ENCODE measurements around the gene UBE3A.
"Not testable (repeated sequence)": the region's sequence is repeated elsewhere in the genome, so short reads cannot be mapped to it uniquely, and the experiment has no call there.

The UBE3A gene

DNA sequence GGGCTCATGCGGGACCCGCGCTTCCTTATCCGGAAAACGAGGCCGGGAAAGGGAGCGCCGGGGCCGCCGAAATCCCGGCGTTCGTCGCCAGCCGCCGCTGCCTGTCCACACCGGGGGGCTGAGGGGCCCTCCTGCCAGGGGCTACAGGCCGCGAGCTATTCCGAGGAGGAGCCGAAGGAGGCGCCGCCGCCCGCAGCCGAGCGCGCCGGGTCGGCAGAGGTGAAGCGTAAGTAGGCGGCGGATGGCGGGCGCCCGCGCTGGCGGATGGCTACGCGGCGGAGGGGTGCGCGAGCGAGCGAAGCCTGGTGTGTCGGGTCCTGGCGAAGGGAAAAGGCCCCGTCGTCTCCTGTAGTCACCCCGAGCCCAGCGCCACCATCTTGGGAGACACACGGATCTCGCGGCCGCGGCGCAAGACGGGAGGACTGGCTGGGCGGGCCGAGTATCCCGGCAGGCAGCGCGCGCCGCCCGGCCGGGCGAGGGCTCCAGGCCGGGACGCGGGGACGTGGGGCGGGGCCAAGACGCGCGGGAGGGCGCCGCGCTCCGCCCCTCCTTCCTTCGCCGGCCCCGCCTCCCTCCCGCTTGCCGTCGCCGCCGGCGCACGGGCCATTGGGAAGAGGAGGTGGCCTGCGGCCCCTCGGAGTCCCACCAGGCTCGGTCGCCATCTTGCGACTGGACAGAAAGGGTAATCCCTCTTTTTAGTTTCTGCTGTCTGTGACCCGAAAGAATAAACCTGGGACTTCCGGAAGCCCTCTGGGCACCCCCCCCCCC, at the start of gene UBE3A:
TSS of gene UBE3A (minus strand) at position 424 of the 768 bp plus-strand sequence. CDS start 29,917 bp downstream, outside the sequence.
- peak; percentile 39 to 67 for DNase-seq

DNA sequence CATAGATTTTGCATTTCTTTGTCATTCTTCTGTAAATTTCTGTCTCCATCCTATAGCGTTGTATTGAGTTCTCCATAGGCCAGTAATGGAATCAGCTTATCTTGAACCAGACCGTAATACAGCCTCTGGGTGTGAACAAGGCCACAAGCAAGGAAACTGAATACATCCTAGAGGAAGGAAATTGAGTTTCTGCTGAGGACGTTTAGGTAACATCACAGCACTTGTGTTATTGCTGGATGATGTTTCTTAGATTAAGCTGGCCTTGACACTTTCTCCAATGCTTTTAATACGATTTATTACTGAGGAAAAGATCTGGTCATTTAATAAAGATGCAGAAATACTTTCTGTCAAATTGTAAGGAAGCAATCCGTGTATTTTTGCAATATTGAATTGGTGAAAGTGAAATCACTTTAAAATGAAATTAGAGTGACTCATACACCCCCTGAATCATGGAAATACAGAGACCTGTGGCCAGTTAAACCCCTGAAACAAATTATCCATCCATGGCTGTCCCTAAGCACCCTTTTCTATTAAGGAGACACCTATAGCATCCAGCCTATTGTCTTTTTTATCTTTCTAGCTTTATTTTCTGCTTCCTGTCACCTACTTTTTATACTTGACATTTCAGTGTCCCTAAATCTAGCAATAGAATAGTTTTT, 48.5 kb upstream of the UBE3A start:
- DNase-seq = no peak

DNA sequence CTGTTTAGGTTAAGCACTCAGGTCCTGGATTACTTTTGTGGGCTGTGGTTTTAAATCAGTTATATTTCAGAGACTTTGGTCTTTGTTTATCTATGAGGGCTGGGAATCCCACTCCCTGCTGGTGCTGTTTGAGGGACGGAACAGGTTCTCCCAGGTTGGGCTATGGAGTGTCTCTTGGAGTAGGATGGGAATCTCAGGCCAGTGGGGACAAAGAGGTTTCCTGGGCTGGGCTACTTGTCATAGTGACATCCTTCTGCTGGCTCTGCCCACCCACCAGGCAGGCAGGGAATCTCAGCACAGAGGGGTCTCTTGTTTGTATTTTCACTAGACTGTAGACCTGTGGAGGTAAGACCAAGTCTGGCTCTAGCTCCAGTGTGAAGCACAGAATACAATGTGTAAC, 47.2 kb upstream of the UBE3A start:
- DNase-seq = no peak

DNA sequence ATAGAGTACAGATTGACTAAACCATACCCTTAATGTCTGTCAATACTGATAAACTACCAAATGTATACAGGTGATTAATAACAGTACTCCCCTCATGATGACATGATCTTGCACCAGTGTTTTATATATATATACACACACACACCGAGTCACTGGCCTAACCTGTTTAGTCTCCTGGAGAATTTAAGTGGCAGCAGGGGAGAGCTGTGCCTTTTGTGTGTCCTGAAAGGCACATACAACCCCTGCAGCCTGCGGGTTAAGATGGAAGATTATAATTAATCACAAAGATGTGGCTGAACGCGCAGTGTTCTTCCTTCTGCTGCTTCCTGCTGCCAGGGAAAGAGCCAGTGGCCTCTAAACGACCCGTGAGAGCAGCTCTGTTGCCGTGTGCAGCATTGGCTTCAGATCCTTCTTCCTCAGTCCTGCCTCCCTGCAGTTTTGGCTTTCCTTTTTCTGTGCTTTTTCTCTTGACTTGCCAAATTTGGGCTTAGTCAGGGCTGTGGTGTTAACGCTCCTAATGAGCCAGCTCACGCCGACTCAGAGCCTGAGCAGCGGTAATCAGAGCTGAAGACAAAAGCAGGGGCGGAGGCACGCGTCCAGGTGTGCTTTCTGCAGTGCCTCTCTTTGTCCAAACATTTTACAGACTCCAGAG, 42.5 kb upstream of the UBE3A start:
- peak in 1 of 2 experiments; percentile 6 for DNase-seq

DNA sequence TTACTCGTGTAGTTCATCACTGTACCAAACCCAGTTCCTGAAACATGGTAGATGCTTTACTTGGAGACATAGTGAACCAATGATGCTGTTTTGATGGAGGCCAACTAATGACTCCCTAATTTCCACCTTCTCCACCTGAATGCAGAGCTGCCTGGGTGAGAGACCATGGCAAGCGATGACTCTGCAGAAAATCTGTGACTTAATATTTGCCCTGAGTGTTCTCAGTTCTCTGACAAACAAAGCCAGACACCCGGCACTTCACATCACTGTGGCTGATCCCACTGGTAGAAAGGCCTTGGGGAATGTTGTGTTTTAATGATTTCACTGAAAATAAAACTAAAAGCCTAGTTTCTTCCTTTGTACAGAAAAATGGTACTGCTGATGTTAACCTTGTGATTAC, 39.5 kb upstream of the UBE3A start:
- DNase-seq = no peak

DNA sequence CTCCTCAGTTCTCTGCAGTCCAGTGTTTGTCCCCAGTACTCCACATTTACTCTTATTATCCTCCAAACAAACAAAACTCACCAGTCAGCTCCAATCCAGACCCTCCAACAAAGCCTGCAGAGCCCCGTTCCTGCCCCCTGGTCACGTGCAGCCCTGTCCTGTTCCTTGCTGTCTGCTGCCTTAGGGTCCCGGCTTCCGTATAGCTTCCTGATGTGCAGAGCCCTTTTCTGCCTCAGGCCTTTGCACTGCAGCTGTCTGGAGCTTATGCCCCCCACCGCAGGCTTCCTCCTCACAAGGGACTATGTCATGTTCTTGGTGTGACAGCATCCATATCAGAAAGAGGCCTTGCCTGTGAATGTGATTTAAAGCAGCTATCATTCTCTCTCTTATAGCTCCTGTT, 39.0 kb upstream of the UBE3A start:
- no peak for DNase-seq

DNA sequence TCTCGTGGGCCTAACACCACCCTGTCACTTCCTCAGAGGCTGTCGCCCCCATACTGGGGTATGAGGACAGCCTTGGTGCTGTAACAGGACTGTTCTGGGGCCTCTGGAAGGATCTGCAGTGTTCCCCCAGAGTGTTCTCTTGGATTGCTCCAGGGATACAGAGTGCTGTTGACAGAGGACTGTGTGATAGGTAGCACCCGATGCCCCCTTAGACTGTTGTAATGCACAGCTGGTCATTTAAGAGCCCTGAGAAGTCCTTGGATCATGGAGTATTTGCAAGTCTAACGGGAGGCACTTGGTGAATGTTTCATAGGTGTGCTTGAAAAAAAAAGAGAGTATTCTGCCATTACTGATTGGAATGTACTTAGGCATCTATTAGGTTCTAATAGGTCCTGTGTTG, 35.4 kb upstream of the UBE3A start:
- DNase-seq = no peak

DNA sequence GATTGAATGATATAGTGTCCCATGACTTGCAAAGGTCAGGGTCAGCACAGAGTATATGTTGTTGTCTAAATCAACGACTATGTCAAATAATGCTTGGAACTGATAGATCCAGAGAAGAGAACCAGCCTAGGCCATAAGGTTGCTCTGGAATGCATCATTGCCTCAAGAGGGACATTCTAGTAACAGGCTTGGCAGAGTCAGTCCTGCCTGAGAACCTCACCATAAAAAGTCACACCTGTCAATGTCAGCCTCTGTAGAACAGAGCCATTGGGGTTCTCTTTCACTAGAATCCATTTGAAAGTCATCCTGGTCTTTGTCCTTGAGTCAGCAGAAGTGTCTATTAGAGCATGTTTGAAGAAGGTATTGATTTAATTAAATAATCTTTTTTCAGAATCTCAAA, 31.4 kb upstream of the UBE3A start:
- no peak for DNase-seq

DNA sequence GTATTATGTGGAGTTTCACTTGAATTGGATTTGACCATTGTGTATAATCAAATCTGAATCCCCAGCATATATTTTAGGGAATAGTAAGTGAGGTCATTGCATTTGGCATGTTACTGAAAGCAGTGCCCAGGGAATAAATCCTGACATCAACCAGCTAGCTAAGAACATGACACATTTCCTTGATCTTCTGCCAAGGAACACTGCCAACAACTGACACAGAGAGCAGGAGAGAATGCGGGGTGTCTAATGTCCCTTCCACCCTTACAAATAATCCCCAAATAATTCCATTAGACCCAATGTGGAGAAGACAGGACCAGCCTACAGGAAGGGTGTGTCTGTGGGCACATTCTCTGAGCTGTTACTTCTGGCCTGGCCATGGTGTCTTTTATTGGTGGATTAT, 30.6 kb upstream of the UBE3A start:
- no peak for DNase-seq

DNA sequence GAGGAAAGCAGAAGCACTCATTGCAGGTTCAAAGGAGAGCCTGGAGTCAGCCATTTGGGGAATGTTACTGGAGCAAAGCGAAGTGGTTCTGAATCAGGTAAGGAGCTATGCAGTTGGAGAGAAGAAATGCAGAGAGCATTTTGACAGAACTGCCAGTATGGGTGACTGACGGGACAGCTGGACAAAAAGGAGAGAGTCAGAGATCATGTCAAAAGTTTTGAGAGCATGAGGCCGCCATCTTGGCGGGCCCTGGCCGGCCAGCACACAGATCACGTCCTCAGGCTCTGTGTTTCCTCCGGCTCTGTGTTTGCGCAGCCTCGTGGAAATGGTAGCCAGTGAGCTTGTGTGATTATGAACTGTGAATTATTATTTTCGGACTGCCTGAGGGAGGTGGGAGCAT, 29.8 kb upstream of the UBE3A start:
- DNase-seq = no peak

DNA sequence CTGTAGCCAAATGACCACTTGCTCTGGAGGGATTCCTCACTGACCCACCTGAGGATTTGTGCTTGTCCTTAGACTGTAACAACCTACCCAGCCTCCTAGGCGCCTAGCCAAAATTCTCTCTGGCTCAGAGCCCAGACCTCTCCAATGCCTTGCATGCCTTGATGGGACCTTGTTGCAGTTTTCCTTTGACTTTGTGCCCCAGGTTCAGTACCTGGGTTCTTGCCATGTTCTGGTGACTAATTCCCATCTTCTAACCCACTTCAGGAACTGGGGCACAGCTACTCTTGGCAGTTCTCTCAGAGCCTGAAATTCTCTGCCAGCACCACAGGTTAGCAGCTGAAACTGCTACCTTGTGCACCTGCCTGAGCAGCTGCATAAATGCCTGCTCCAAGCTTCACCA, 27.0 kb upstream of the UBE3A start:
- DNase-seq = no peak

DNA sequence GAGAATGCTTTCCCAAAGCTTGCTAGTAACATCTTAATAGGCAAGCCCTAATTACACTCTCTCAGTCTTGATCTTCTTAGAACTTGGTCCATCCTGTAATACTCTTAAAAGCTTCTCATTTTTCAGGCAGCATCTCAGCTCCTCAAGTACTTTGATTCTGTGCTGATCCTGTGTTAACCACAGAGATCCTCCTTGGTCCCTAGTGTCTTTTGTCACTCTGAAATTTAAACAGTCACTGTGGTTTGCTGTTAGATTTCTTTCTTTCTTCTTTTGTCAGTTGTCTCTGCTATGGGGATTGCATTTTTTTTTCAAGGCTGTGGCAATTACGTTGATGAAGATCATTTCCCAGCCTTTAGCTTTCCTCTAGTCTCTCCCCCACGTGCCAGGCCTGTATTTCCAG, 26.0 kb upstream of the UBE3A start:
- DNase-seq = no peak

DNA sequence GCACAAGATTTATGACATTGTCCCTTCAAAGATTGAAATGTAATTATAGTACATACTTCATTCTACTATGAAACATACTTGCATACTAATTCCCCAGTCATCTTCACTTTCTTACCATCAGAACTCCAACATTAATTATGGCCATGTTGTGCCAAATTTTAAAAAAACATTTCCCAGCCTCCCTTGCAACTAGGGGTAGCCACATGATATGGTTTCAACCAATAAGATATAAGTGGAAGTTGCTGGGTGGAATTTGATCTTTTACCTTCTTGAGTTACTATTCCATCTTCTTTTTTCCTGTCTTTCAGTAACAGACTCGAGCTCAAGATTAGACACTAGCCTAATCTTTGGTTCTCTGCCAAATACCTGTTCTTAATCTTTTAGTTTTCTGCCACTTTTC, 25.6 kb upstream of the UBE3A start:
- DNase-seq = no peak

DNA sequence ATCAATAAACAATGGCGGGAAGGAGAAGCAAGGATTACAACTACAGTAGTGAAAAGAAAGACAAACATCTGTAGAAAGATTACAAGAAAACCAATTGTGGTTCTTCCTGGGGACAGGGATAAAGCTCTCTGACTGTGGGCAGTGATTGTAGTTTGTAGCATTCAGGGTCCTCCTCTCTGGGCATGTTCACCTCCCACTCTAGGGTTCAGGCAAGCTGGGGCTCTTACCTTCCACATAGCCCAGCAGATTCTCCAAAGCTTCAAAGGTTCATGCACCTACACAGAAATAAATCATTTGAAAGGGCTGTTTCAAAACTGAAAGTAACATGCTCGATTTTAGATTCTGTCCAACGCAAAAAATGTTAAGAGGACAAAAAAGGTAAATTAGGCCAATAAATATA, 17.4 kb upstream of the UBE3A start:
- DNase-seq = no peak

DNA sequence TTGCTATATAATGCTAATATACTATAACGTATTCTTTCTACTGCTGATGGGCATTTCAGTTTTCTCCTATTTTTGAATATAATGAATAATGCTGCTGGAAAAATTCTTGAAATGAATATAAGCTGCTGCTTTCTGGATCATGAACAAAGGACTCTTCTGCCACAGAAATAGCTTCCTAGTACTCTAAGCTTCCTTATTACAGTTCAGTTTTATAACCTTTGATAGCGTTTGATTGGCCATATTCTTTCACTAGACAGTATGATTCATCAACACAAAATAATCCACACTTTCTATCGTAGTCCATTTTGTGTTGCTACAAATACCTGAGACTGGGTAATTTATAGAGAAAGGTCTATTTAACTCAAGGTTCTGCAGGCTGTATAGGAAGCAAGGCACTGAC, 16.4 kb upstream of the UBE3A start:
- DNase-seq = no peak

DNA sequence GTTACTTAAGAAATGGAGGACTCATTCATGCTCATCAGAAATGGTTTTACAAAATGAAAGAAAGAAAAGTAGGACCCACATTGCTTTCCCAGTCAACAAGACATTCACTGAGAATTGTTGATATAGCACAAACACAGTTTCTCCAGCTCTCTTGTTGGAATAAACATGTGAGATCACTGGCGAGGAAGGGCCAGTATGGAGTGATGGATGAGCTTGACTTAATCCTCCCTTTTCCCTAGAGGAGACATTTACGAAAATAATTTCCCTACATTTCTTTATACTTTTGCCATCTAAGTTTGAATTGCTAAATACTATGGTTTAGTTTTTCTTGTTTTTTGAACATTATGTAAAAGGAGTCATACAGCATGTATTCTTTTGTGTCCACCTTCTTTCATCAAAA, 15.9 kb upstream of the UBE3A start:
- DNase-seq = no peak

DNA sequence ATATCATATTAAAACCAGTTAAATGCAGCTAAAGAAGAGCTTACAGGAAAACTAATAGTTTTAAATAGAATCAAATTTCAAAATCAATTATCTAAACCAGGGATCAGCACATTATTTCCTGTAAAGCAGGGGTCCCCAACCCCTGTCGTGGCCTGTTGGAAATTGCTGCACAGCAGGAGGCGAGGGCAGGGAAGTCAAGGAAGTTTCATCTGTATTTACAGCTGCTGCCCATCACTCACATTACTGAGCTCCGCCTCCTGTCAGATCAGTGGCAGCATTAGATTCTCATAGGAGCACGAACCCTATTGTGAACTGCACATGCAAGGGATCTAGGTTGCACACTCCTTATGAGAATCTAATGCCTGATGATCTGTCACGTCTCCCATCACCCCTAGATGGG, 14.4 kb upstream of the UBE3A start:
- not testable (repeated sequence) for DNase-seq

DNA sequence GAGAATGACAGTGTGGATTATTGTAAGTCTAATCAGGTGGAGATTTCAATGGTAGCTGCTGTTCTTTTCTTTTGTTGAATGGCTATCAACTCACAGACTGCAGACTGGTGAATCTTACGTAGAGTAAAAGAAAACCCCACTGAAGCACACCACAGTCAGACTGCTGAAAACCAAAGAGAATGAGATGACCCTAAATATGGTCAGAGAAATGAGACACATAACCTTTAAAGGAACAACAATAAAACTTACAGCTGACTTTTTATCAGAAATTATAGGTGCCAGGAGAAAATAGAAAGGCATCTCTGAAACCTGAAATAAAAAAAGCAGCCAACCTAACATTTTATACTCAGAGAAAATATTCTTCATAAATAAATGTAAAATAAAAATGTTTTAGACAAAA, 12.7 kb upstream of the UBE3A start:
- no peak for DNase-seq

DNA sequence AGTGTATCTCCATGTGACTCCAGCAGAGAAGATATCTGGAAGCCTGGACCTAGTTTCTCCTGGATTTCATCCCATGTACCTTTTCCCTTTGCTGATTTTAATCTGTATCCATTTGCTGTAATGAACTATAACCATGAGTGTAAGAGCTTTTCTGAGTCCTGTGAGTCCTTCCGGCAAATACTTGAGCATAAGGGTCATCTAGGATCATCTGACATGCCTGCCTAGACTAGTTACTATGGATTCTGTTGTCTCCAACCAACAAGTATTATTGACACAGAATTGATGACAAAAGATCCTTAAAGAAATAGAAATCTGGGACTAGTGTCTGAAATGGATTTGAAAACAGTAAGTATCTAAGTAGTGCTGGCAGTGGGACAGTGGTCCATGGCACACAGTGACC, 11.3 kb upstream of the UBE3A start:
- no peak for DNase-seq

DNA sequence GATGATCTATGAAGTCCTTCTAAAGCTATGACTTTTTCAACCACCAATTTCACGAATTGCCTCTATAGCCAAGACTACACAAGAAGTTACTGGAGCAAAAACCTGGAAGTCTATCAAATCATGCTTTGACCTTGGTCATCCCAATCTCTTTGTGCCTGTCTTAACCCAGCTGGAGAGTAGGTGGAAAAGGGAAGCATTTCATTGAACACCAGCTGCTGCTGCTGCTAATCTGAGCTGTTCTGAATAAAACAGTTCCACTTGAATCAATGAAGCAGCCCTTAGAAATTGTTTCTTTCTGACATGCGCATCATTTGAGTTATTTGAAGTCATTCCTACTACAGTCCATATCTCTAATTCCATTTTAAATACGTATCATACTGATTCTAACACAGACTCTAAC, 7.3 kb upstream of the UBE3A start:
- no peak for DNase-seq

DNA sequence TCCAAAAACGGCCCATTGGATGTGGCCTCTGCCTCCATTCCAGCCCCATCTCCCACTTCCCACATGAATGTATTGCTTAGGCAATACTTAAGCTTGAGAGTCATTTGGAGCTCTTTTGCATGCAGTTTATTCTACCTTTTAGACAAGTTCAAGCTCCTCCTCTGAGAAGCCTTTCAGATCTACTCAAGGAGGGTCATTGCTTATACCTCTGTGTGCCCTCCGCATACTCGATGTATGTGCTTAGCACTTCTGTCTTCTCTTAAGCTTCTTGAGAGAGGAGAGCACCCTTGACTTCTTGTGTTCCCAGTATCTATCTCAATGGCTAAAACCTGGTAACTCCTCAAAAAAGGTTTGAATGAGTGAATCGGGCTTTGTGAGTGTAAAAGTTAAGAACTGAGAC, 6.6 kb upstream of the UBE3A start:
- no peak for DNase-seq

DNA sequence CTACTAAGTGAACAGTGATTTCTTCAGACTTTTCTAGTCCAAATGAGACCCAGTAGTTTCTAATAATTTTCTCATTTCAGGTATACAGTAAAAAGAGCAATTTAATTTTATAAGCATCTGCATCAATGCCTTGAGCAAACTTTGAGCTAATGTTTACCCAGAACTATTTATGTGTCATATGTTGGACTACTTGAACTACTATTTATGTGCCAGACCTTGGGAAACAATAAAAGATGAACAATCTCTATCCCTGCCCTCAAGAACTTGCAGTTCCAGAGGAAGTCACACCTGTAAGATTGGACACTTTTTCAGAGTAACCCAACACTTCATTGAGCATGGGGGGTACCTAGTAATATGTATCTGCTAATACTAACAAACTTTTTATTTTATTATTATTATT, 2.3 kb upstream of the UBE3A start:
- no peak for DNase-seq

DNA sequence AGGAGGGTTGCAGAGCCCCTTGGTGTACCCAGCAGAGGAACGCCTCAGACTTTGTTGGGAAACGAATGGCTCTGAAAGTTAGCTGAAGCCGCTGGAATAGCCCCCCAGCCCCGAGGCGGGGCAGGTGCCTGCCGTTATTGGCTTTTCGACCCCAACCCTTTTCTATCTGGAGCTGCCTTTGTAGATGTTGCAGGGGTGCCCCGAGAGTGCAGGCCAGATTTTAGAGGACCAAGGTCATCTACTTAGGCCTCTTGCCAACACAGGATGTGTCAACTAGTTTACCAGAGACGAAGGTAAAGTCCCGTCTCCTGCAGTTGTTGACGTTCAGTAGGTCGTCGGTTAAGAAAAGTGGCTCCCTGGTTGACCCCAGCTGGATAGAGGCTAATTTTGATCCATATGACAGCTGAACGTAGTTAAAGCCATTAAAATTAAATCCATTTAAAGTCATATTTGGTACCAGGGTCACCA, 579 bp upstream of the UBE3A start:
- no peak for DNase-seq
